AG04450 (cell line): ENCODE measurements around the gene HAUS7. TPM values are rescaled to one million over a fixed set of nuclear protein-coding genes. Genes with fewer than 3 reads are reported as not detected.

ENCODE experiments used
- CTCF ChIA-PET: fragments of 300-600, 350-600 bp; formaldehyde crosslinking; extraction: SDS; loops from one replicate; lab custom pipeline; 2022; ENCODE audit warnings: antibody characterized with exemption, inconsistent platforms; lab: Charles Lee
- POLR2A ChIA-PET: fragments of 350-600 bp; formaldehyde crosslinking; extraction: SDS; loops from one replicate; lab custom pipeline; 2021; ENCODE audit warnings: antibody characterized with exemption, inconsistent platforms; lab: Yijun Ruan, JAX
- DNase-seq: peaks from one replicate; pipeline ENCODE4 v3.0.0-alpha.2; 2011; ENCODE audit warnings: low read depth, low spot score
- H3K27ac ChIP-seq: one replicate; pipeline ENCODE4 v1.5.1; 2012; ENCODE audit warnings: low read depth, low read length, control low read depth
- H3K27me3 ChIP-seq: one replicate; pipeline ENCODE4 v1.6.0; 2012; ENCODE audit warnings: low read length; ENCODE audit not compliant: control insufficient read depth, insufficient read depth
- H3K4me3 ChIP-seq: 2 replicates; pipeline ENCODE4 v1.5.1; 2011; ENCODE audit warnings: mild to moderate bottlenecking, low read depth, low read length, control low read depth
- H3K9me3 ChIP-seq: 2 replicates; pipeline ENCODE4 v1.5.1; 2012; ENCODE audit warnings: low read length; ENCODE audit not compliant: control insufficient read depth, insufficient read depth
- polyA plus RNA-seq: library from polyadenylated mRNA; depleted of rRNA; stranded (reverse); fragments of >200 nt; gene quantifications from 2 replicates; pipeline ENCODE4 v1.2.3, GENCODE V29; 2011
- TF ChIP-seq, protein P1 (sequence below): IDR thresholded peaks from 2 replicates; pipeline ENCODE4 v1.5.1; 2011; ENCODE audit warnings: low read depth, low read length, control low read depth, inconsistent platforms

Gene HAUS7
- polyA plus RNA-seq, 1 experiment = 13.2 TPM

DNA sequence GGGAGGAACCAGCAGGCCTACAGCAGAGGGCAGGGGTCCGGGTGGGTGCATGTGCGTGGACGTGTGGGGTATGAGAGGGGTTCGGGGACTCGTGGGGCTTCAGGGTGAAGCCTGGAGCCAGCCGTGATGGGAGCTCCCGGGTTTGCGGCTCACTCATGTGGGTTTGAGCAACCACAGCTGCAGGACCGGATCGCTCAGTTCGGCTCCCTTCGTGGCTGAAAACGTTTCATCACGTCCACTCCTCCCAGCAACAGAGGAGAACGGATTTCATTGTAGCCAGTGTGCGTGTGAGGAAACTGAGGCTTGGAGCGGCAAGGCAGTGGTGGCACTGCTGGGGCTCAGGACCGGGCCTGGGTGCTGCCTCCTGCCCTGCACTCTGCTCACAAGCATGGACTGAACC, 35.0 kb upstream of the HAUS7 start:
- Histone ChIP-seq H3K4me3 (no peak overlapping the region), H3K9me3 (no peaks in the 10 kb centered on the region), H3K27ac (no peak overlapping the region), H3K27me3 (no peaks in the 10 kb centered on the region)
- TF ChIP-seq, protein P1, sequence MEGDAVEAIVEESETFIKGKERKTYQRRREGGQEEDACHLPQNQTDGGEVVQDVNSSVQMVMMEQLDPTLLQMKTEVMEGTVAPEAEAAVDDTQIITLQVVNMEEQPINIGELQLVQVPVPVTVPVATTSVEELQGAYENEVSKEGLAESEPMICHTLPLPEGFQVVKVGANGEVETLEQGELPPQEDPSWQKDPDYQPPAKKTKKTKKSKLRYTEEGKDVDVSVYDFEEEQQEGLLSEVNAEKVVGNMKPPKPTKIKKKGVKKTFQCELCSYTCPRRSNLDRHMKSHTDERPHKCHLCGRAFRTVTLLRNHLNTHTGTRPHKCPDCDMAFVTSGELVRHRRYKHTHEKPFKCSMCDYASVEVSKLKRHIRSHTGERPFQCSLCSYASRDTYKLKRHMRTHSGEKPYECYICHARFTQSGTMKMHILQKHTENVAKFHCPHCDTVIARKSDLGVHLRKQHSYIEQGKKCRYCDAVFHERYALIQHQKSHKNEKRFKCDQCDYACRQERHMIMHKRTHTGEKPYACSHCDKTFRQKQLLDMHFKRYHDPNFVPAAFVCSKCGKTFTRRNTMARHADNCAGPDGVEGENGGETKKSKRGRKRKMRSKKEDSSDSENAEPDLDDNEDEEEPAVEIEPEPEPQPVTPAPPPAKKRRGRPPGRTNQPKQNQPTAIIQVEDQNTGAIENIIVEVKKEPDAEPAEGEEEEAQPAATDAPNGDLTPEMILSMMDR = no peak
- no peak for DNase-seq
- ChIA-PET POLR2A (no interaction called here), CTCF (interaction anchor here (3.1 to 4.1 kb wide), 3 partner anchors 9 to 44 kb away, joined by 21 to 62 read pairs (median 45); partner anchors contain the start of genes BGN and HAUS7)

DNA sequence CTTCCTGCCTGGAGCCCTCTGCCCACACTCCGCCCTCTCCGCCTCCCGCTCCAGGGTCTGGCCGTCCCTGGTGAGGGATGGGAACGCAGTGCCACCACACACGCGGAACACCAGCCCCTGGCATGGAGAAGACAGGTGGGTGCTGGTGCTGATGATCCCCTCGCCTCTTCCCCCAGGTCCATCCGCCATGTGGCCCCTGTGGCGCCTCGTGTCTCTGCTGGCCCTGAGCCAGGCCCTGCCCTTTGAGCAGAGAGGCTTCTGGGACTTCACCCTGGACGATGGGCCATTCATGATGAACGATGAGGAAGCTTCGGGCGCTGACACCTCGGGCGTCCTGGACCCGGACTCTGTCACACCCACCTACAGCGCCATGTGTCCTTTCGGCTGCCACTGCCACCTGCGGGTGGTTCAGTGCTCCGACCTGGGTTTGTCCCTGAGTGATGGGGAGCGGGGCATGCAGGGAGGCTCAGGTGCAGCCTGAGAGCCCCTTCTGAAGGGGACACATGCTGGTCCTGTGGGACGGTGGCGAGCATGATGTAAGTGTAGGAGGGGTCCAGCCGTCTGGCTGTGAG, 34.2 kb upstream of the HAUS7 start:
- no peak for DNase-seq
- TF ChIP-seq, protein P1 = no peak

DNA sequence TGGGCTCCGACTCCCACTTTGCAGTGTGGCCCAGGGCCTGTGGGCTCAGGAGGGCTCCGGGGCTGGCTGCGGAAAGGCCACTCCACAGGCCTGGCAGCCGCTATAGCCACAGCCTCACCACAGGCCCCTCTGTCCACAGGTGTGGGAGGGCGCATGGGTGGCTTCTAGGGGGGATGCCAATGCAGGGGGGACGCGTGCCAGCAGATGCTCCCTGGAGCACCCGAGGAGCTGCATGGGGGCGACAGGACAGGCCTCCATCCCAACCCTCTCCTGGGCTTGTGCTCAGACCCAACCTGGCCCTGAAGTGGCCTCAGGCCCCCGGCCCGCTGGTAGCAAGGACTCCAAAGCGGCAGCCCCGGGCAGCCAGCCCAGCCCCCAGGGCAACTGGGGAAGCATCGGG, 32.4 kb upstream of the HAUS7 start:
- ChIA-PET CTCF (interaction anchor here (1.1 to 1.5 kb wide), 2 partner anchors 42 to 58 kb away, joined by 3 to 4 read pairs; no protein-coding TSS in a partner anchor), POLR2A (no interaction called here)
- no peak for DNase-seq
- no peaks in the 10 kb centered on the region for H3K27me3 ChIP-seq
- no peak overlapping the region for H3K27ac ChIP-seq
- TF ChIP-seq, protein P1 = no peak
- no peak overlapping the region for H3K4me3 ChIP-seq
- no peaks in the 10 kb centered on the region for H3K9me3 ChIP-seq

More for the DNA sequence above, 34.2 kb upstream of the HAUS7 start:
- Histone ChIP-seq H3K27ac (no peak overlapping the region), H3K27me3 (no peaks in the 10 kb centered on the region), H3K4me3 (no peak overlapping the region), H3K9me3 (no peaks in the 10 kb centered on the region)
- POLR2A ChIA-PET = no interaction called here
- CTCF ChIA-PET = interaction anchor here (4.1 kb wide), 1 partner anchor 44 kb away, joined by 45 read pairs; no protein-coding TSS in a partner anchor

DNA sequence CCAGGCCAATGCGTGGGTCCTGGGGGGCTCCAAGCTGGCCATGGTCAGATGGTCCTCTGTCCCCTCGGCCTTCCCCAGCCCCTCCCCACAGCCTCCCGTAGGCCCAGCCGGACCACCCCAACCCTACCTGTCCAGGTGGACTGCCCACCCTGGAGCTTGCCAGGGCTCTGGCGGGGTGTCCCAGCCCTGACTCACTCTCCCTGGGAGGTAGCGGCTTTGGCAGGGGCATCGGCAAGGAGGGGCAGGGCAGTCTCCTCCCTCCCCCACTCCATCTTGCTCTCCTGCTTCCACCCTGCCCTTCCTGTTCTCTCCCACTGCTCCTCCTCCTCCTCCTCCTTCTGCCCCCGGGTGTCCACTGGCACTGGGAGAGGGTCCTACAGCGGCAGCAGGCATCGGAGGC, 31.8 kb upstream of the HAUS7 start:
- ChIA-PET CTCF (interaction anchor here (1.1 to 1.5 kb wide), 2 partner anchors 41 to 58 kb away, joined by 3 to 4 read pairs; no protein-coding TSS in a partner anchor), POLR2A (no interaction called here)

DNA sequence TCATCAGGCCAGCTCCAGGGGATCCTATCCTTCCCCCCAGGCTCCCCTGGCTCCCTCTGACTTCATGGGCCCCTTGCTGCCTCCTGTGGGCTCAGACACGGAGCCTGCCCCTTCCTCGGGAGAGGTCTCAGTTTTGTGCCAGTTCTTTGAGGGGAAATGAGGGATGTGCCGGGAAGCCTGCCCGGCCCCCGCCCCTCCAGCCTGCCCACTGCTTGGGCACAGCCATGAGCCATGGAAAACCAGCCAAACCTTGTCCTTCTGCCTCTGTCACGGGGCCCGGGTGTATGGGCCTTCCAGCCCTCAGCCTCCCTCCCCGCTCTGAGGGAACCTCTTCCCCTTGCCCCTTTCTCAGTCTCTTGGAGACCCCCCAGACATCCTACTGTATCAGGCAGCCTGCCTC, 31.2 kb upstream of the HAUS7 start:
- H3K27me3 ChIP-seq = no peaks in the 10 kb centered on the region
- CTCF ChIA-PET = no interaction called here
- no peak overlapping the region for H3K27ac ChIP-seq
- no peak overlapping the region for H3K4me3 ChIP-seq
- TF ChIP-seq, protein P1 = no peak
- H3K9me3 ChIP-seq = no peaks in the 10 kb centered on the region
- POLR2A ChIA-PET = interaction anchor here (0.6 kb wide), 1 partner anchor 40 kb away, joined by 3 read pairs; no protein-coding TSS in a partner anchor
- no peak for DNase-seq

More for the DNA sequence above, 31.8 kb upstream of the HAUS7 start:
- H3K27ac ChIP-seq = no peak overlapping the region
- TF ChIP-seq, protein P1 = no peak
- no peaks in the 10 kb centered on the region for H3K27me3 ChIP-seq
- no peaks in the 10 kb centered on the region for H3K9me3 ChIP-seq
- DNase-seq = no peak
- H3K4me3 ChIP-seq = no peak overlapping the region
